Fibroblast of skin of left quadriceps (primary cell): ENCODE measurements around the gene PPME1.
A peak's percentile ranks its signal among the peaks of the same experiment; 100 is the strongest.
"Not testable (repeated sequence)": the region's sequence is repeated elsewhere in the genome, so short reads cannot be mapped to it uniquely, and the experiment has no call there.

ENCODE experiments used
- DNase-seq, 2 experiments: peaks; one replicate each; pipeline ENCODE4 v3.0.0-alpha.2; 2013; ENCODE audit warnings: low read depth in 2 of 2

Gene PPME1, protein sequence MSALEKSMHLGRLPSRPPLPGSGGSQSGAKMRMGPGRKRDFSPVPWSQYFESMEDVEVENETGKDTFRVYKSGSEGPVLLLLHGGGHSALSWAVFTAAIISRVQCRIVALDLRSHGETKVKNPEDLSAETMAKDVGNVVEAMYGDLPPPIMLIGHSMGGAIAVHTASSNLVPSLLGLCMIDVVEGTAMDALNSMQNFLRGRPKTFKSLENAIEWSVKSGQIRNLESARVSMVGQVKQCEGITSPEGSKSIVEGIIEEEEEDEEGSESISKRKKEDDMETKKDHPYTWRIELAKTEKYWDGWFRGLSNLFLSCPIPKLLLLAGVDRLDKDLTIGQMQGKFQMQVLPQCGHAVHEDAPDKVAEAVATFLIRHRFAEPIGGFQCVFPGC

DNA sequence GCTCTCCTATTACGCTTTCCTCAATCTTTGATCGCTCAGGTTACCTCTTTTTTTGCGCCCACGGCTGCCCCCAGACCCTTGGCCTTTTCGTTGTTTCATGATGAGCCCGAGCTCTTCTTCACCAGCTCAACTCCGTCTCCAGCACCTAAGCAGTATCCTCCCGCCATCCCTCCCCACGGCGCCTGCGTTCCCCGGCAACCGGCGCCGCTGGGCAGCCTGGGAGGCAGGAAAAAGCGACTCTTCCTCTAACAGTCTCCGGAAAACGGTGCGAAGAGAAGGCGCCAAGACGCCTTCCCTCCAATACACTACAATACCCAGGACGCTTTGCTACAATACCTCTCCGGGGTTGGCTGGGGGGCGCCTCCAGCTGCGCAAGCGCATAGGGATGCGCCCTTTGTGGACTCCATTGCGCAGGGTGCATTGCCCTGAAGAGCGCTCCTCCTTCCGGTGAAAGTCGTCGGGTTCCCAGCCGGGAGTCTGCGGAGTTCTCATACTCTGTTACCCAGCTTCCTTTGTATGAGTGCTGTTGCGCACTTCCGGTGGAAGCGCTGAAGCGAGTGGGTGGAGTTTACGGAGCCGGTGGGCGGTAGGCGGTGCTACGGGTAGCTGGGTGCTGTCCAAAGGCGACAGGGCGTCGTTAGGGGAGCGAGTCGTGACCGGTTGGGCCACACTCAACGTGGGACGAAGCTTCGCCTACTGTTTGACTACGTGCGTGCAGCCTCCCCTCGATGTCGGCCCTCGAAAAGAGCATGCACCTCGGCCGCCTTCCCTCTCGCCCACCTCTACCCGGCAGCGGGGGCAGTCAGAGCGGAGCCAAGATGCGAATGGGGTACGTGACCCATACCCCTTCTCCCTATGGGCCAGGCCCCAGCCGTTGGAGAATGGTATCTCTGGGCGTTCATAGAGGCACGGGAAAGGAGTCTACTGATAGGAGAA lies at the start of gene PPME1, which contains the start of gene C2CD3:
TSS of gene PPME1 (plus strand) at position 596 of the 936 bp plus-strand sequence. CDS start at position 729, 133 bp downstream.
TSS of gene C2CD3 (minus strand) at position 309 of the 936 bp plus-strand sequence. CDS start at position 99, 210 bp downstream.
- DNase-seq, result peak; percentile 99

DNA sequence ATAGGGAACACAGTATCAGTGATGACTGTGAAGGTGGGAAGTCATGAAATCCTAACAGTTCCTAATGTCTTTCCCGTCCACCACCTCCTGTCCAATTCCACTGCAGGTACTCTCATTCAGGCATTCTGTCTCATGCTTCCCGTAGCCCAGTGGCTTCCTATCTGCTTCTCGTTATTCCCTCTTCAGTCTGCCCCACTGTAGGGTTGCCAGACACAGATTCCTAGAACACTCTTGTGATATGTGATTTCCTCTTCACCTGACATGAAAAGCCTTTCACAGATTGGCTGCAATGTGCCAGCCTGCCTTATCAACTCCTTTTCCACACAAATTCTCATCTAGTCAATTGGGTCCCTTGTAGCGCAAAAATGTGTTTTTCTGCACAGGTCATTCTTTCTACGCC lies 49.3 kb upstream of the PPME1 start:
- DNase-seq, result no peak

DNA sequence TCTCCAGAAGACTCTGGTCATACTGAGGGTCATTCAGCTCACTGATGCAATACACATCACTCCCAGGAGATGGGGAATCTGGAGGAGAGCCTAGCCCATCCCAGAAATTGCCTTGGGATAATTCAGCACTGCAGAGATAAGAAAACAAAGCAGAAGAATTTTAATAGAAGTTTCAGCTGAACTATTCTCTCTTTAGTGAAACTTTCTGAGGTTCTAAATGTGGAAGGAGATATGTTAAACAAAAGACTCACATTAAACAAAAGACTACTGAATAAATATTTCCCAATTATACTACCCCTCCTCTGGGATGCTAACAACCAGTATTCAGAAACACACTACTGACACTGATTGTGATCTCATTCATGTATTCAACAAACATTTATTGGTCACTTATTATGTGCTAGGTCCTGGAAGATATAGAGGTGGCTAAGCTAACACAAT lies 48.1 kb upstream of the PPME1 start:
- DNase-seq, result no peak

DNA sequence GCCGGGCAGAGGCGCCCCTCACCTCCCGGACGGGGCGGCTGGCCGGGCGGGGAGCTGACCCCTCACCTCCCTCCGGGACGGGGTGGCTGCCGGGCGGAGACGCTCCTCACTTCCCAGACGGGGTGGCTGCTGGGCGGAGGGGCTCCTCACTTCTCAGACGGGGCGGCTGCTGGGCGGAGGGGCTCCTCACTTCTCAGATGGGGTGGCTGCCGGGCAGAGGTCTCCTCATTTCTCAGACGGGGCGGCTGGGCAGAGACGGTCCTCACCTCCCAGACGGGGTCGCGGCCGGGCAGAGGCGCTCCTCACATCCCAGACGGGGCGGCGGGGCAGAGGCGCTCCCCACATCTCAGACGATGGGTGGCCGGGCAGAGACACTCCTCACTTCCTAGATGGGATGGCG lies 42.0 kb upstream of the PPME1 start:
- not testable (repeated sequence) for DNase-seq

DNA sequence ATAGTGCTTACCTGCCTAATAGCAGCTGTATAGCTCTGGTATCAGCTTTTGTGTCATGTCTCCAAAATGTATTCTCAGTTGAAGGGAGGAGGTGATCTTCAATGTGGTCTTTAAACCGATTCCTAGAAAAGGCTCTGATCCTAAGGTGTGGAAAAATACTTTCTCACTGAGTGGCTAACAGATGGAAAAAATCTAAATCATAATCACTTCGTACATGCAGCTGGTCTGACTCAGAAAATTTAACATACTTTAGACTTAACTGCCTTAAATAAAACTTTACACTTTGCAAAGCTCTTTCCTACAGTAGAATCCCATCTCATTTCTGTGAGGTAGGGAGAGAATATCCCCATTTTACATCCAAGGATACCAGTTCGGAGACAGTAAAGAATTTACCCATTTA lies 38.3 kb upstream of the PPME1 start:
- no peak for DNase-seq

DNA sequence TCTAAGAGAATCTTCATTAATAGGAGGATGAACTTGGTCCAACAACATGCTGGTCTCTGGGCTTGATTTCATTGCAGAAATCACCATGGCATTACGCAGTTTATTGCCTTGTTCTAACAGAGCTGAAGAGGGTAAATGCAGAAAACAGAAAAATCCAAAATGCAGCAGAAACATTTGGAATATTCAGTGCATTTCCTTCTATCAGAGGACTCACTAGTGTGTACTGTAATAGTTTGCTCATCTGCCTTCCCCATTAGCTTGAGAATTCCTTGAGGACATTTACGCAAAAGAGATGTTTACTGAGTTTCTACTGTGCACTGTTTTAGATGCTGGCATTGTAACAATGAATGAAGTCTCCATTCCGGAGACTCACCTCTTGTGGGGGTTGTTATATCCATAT lies 37.7 kb upstream of the PPME1 start:
- no peak for DNase-seq

DNA sequence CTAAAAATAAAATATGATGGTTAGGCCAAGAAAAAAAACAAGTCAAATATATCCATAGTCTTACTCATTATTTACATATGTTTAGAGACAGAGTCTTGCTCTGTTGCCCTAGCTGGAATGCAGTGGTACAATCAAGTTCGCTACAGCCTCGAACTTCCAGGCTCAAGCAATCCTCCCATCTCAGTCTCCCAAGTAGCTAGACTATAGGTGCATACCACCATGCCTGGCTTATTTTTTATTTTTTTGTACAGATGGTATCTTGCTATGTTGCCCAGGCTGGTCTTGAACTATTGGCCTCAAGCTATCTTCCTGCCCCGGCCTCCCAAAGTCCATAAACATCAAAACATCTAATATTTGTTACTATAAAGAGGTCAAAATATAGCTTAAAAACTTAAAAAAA lies 36.4 kb upstream of the PPME1 start:
- no peak for DNase-seq

DNA sequence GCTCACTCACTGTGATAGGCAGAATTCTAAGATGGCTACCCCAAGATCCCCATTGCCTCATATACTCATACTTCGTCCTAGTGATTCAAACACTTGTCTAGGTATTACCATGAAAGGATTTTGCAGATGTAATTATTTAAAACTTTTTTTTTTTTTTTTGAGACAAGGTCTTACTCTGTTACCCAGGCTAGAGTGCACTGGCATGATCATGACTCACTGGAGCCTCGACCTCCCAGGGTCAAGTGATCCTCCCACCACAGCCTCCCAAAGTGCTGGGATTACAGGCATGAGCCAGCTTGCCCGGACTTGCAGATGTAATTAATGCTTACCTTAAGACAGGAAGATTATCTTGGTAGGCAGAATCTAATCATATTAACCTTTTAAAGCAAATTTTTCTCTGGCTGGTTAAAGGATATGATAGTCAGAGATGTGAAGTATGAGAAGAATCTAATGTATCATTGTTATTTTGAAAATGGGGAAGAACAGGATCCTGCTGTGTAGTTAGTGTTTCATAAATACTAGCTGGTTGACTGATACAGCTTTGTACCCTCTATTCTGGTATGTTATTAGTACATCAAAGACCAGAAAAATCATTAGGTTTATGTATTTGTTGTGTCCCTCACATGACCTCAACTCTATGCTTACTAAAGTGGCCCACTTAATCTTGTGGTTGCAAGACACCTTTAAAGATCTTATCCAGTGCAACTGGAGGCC lies 35.8 kb upstream of the PPME1 start:
- DNase-seq, result no peak

DNA sequence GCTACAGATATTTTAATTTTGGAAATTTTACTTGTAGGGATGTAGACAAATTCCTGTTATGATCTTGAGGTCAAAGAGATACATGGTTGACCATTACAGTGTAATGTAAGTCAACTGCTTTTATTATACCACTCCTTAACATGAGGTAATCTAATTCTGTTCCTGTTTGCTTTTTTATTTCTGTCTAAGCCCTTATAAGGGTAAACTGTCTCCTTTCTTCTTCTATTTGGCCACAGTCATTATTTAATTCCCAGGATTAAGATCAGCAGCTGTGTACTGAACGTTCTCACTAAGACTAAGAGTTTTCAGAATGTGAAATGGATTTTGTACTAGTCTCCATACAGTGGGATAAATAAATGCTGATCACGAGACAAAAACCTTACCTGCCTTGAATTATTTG lies 33.1 kb upstream of the PPME1 start:
- DNase-seq, result no peak

DNA sequence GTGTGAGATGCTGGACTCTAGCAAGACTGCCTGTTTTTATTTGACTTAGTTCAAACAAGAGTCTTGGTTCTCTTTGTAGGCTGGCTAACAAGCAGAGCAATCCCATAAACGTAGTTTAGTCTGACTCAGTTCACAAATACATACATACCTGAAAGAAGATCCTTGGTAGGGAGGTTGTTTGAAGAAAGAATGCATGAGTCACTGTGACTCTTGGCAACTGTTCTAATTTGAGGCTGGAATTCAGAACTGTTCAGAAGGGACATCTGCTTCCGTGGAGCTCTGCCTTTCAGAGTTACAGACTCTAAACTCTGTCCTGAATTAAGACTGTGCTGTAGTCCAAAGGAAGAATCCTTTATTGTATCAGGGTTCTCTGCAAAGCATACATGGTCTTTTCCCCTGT lies 32.5 kb upstream of the PPME1 start:
- DNase-seq, result peak; percentile 97 to 98

DNA sequence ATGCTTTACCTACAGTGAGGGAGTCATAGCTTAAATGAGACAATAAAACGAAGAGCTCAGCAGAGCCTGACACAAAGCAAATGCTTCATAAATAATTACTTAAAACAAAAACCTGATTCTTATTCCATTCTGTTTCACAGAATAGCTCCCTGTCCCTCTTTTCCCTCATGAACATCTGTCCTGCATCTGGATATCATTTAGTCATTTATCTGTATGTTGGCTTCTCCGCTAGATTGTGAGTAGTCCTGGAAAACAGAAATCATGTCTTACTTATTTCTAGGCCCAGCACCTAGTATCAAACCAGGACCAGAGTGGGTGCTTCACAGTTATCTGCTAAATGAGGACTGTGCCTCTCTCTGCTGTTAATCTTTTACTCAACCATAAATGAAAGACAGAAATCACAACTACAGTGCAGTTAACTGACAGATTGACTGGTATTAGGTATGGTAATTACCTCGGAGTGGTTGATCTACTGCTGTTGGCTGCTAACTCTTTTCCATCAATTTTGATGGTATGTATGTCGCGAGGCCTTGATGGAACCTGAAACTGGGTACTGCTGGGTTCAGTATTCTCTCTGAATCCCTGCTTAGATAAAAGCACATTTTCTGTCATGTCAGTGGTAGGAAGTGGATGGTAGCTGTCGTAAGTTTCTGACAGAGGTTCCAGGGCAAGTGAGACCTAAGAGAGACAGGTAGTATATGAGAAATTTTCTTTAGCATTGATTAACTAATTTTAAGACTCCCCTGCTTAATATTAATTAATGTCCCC lies 31.8 kb upstream of the PPME1 start:
- DNase-seq, result no peak

DNA sequence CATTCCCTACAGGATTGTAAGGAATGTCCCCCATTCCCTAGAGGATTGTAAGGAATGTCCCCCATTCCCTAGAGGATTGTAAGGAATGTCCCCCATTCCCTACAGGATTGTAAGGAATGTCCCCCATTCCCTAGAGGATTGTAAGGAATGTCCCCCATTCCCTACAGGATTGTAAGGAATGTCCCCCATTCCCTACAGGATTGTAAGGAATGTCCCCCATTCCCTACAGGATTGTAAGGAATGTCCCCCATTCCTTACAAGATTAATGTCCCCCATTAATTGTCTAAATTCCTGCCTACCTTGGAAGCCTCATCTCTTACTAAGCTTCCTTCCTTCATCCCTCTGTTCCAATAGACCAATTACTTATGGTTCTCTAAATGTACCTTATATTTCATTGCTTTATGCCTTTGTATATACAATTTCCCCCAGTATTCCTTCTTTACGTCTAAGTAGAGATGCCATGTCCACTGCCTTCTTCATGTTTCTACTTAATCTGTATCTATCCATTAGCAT lies 31.1 kb upstream of the PPME1 start:
- not testable (repeated sequence) for DNase-seq

DNA sequence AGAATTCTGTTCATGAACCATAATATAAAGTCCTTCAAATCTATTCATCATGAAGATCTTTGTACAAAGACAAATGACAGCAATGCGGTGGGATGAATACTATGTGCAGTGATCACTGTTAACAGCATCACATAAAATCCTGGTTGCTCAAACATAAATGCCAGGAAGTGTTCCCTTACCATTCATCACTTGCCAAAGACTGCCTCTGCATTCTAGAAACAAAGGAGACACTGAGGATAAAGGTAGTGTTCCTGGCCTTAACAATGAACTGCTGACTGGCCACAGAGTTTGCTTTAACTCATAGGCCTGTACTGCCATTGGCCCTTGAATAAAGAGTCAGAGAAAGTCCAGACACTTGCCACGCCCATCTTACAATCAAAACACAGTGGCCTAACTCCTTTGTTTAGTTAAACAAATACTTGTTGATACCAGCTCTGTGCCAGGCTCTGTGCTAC lies 29.8 kb upstream of the PPME1 start:
- no peak for DNase-seq

DNA sequence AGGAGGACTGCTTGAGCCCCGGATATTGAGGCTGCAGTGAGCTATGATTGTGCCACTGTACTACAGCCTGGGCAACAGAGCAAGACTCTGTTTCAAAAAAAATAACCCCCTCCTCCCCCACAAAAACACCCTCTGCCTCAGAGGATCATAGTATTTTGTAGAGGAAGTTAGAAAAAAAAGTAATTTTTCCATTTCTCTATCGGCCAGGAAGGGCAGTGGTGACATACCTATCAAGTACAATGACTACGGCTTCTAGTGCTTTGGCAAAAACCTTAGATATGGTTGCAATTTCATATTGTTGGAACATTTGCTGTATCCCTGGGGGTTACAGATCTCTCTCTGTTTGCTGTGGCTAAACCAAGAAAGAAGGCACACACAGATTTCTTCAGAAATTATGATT lies 29.2 kb upstream of the PPME1 start:
- DNase-seq, result no peak

DNA sequence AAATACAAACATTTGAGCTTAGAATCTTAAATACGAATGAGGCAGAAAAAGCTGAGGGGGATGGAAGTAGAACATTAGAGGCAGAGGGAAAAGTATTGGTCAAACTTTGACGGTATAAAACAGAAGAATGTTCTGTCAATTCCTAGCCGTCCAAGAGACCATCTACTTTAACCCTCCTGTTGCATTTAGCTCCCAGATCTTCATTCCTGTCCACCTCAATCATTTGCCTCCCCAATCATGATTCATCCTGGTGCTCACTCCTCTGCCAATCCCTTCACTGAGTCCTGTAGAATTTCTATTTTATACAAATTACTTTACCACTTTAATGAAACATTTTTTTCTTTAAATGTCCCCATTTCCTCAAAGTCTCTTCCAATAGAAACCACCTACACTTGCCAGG lies 28.5 kb upstream of the PPME1 start:
- no peak for DNase-seq

DNA sequence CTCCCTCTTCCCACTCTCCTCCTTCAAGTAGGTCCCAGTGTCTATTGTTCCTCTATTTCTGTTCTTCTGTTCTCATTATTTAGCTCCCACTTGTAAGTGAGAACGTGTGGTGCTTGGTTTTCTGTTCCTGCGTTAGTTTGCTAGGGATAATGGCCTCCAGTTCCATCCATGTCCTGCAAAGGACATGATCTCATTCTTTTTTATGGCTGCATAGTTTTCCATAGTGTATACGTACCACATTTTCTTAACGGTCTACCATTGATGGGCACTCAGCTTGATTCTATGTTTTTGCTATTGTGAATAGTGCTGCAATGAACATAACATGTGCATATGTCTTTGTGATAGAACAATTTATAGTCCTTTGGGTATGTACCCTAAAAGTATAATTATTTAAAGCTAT lies 26.5 kb upstream of the PPME1 start:
- no peak for DNase-seq

DNA sequence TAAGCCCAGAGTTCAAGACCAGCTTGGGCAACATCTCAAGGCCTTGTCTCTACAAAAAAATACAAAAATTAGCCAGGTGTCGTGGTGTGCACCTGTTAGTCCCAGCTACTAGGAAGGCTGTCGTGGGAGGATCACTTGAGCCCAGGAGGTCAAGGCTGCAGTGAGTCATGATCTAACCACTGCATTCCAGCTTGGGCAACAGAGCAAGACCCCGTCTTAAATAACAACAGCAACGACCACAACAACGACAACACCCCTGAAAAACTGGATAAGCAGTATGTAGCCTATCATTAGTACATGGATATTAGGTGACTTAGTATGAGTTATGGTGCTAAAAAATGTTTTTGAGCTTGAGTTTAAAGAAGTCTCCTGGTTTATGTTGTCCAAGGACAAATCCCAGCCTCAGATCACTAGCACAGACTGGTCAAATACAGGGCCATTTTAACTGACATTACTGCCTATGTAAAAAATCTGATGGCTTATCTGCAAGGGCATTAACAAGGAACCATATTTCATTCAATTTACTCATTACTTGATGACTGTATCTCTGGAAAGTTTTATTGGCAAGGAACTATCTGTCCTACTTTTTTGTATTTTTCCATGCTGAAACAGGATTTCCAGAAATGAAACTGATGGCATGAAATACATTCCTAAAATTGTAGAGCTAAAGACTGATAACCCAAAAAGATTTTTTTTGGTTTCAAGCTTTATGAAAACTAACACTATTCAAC lies 23.7 kb upstream of the PPME1 start:
- no peak for DNase-seq

DNA sequence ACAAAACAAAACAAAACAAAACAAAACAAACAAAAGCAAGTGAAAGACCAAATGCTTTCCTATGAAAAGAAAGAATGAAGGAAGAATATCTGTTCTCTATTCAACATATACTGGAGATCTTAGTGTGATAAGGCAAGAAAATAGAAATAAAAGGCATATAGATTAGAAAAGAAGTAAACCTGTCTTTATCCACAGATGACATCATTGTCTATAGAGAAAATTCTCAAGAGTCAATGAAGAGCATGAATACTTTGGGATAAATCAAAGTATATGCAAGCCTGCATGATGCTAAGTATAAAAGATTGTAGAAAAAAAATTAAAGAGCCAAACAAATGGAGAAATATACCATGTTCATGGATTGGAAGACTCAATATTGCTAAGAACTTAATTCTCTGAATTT lies 17.9 kb upstream of the PPME1 start:
- no peak for DNase-seq

DNA sequence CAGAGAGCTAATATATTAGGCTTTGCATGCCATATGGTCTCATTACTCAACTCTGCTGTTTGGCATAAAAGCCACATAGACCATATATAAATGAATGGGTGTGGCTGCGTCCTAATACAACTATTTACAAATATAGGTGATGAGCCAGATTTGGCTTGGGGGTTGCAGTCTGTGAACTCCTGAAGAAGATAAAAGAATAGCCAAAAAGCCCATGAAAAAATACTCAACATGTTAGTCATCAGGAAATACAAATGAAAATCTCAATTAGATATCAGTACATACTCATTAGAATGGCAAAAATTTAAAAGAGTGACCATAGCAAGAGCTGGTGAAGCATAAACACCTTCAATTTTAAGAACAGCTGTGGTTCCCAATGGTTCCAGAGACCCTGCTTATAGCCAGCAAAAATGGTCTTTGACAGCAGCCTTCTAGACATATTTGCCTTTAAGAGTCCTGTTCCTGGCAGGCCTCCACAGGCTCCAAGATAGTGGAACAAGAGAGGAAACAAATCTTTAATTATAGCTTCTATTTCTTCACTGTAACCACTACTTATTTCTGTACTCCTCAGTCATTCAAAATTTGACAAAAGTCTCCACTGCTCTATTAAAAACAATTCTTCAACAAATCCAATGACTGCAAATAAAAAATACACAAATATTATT lies 16.3 kb upstream of the PPME1 start:
- no peak for DNase-seq

DNA sequence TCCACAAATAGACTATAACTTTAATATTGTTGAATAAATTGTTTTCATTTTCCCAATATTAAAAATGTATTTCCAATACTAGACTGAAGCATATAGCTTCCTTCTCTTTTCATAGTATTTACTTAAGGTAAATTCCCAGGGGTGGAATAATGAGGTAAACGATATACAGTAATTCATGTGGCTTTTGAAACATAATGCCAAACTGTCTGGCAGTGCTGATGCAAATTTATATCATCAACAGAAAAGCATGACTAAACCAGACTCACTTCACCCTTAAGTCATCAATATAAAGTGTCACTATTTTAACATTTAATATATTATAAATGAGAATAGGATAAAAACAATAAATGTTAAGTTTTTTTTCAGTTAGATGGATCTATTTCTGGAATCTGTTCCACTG lies 13.9 kb upstream of the PPME1 start:
- no peak for DNase-seq
